ENCODE data around the gene C17orf107.
A peak's percentile ranks its signal among the peaks of the same experiment; 100 is the strongest.

C17orf107 gene

GRCh38 chr17:4896332-4897197, 2.8 kb upstream of the C17orf107 start:
- no peak for TF ChIP-seq CTCF (conservative IDR thresholded peaks at IDR 0.05; ENCODE audit: low read length)
- DNase-seq (ENCODE audit: low read depth), result no peak
- no peak overlapping the region for H3K4me3 ChIP-seq (ENCODE audit: low read length)

- no peak for DNase-seq (ENCODE audit: low read depth)
- no peak for TF ChIP-seq CTCF (conservative IDR thresholded peaks at IDR 0.05; ENCODE audit: low read length)
- no peak overlapping the region for H3K4me3 ChIP-seq (ENCODE audit: low read length)
Measured at GRCh38 chr17:4897198-4897687, 2.1 kb upstream of the C17orf107 start.

- no peak for TF ChIP-seq CTCF (conservative IDR thresholded peaks at IDR 0.05; ENCODE audit: low read length)
- no peak overlapping the region for H3K4me3 ChIP-seq (ENCODE audit: low read length)
- DNase-seq (ENCODE audit: low read depth), result no peak
Measured at GRCh38 chr17:4897785-4898184, 1.6 kb upstream of the C17orf107 start.

- no peak overlapping the region for H3K4me3 ChIP-seq (ENCODE audit: low read length)
- TF ChIP-seq CTCF (conservative IDR thresholded peaks at IDR 0.05; ENCODE audit: low read length), result no peak
- no peak for DNase-seq (ENCODE audit: low read depth)
Measured at GRCh38 chr17:4898351-4898750, 985 bp upstream of the C17orf107 start.

- DNase-seq (ENCODE audit: low read depth), result no peak
- TF ChIP-seq CTCF (conservative IDR thresholded peaks at IDR 0.05; ENCODE audit: low read length), result no peak
- peak overlapping the region; percentile 69 for H3K4me3 ChIP-seq (ENCODE audit: low read length)
Measured at GRCh38 chr17:4898927-4899326, 409 bp upstream of the C17orf107 start.

GRCh38 chr17:4900231-4901107, 1.1 kb downstream of the C17orf107 start:
- H3K4me3 ChIP-seq (ENCODE audit: low read length), result peak overlapping the region; percentile 69
- TF ChIP-seq CTCF (conservative IDR thresholded peaks at IDR 0.05; ENCODE audit: low read length), result no peak
- no peak for DNase-seq (ENCODE audit: low read depth)
